Stomach (tissue), 4 donors: ENCODE data around the gene VTI1A.

Experiments
- CTCF ChIP-seq, 7 experiments: fragments of 450-650 bp in 4 of 7; fragments of 200-600 bp in 3 of 7; sonication (generic) in 3 of 7; IDR thresholded peaks; one replicate each; pipeline ENCODE4 v1.5.1; 2016 to 2019; ENCODE audit warnings: antibody characterized with exemption in 7 of 7, control low read depth in 2 of 7, mild to moderate bottlenecking in 1 of 7
- EP300 ChIP-seq: sonication (generic); formaldehyde crosslinking; IDR thresholded peaks from one replicate; pipeline ENCODE4 v1.6.1; 2017; ENCODE audit warnings: antibody characterized with exemption
- POLR2A ChIP-seq, 4 donors: fragments of 450-650 bp; IDR thresholded peaks; one replicate each; pipeline ENCODE4 v1.6.1; 2016; ENCODE audit warnings: antibody characterized with exemption in 4 of 4, control low read depth in 2 of 4, mild to moderate bottlenecking in 1 of 4, moderate library complexity in 1 of 4
- POLR2AphosphoS5 ChIP-seq, 3 donors: sonication (generic); formaldehyde crosslinking; IDR thresholded peaks; one replicate each; pipeline ENCODE4 v1.6.1; 2016; ENCODE audit warnings: antibody characterized with exemption in 3 of 3

DNA sequence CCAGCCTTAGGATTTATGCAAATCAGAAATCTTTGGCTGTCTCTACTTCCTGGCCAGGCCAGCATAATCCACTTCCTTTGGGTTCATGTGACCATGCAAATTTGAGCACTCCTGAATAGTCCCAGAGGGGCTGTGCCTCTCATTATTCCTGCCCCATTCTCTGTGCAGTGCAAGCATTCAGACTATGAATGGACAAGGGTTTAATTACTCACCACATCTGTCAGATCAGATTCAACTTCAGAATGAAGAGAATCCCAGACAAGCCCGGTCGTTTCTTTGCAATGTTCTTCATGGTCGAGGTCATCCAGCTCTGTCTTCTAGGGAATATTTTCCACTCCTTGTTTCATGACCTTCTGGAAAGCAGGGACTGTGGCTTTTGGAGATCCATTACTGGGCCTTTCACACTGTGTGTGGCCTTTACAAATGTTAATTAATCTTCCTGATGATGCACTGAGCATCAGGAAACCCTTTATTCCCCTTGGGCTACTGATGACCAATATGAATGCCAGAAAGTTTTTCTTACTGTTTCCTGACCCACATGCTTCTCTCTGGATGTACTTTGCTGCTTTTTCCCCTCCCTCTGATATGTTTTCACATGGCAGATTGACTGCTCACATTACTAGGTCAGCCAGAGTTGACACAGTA lies 285.4 kb downstream of the VTI1A start:
- TF ChIP-seq CTCF (IDR thresholded peaks at IDR 0.05) (no peak), POLR2AphosphoS5 (IDR thresholded peaks at IDR 0.05) (no peak), POLR2A (IDR thresholded peaks at IDR 0.05) (no peak), EP300 (no peak)
